Kidney (tissue), 14 donors: ENCODE results near the gene ZNF525. TPM values are rescaled to one million over a fixed set of nuclear protein-coding genes. Genes with fewer than 3 reads are reported as not detected.
"Not testable (repeated sequence)": the region's sequence is repeated elsewhere in the genome, so short reads cannot be mapped to it uniquely, and the experiment has no call there.

Experiments used
- DNase-seq, 5 donors: peaks; one replicate each; pipeline ENCODE4 v3.0.0-alpha.2; 2013 to 2020
- FAIRE-seq: peaks from 2 replicates; lab custom pipeline; 2012; peaks lifted over from hg19 to GRCh38; lab: Jason Lieb, UNC
- H3K27ac ChIP-seq, 2 donors: one replicate each; pipeline ENCODE4 v1.7.0; 2013; ENCODE audit warnings: low read depth in 2 of 2, low read length in 2 of 2, inconsistent platforms in 1 of 2
- H3K27me3 ChIP-seq: one replicate; pipeline ENCODE4 v1.7.1; 2013; ENCODE audit warnings: low read length, inconsistent platforms; ENCODE audit not compliant: control insufficient read depth, insufficient read depth
- H3K36me3 ChIP-seq, 3 donors: one replicate each; pipeline versions ENCODE4 v1.7.0 to v1.7.1; 2013; ENCODE audit warnings: low read length in 3 of 3, control low read depth in 1 of 3, inconsistent platforms in 1 of 3; ENCODE audit not compliant: insufficient read depth in 3 of 3, control insufficient read depth in 2 of 3
- H3K4me1 ChIP-seq, 3 donors: one replicate each; pipeline versions ENCODE4 v1.7.0 to v1.7.1; 2013; ENCODE audit warnings: low read length in 3 of 3, inconsistent platforms in 1 of 3, low read depth in 1 of 3; ENCODE audit not compliant: control insufficient read depth in 2 of 3, insufficient read depth in 2 of 3
- H3K4me3 ChIP-seq, 3 donors: one replicate each; pipeline versions ENCODE4 v1.7.0 to v1.8.1; 2013; ENCODE audit warnings: low read length in 3 of 3, control low read depth in 1 of 3, inconsistent platforms in 1 of 3
- H3K9ac ChIP-seq, 3 donors: one replicate each; pipeline versions ENCODE4 v1.7.0 to v1.7.1; 2013; ENCODE audit warnings: low read length in 3 of 3, control low read depth in 1 of 3, inconsistent platforms in 1 of 3
- H3K9me3 ChIP-seq, 3 donors: one replicate each; pipeline versions ENCODE4 v1.7.0 to v1.7.1; 2013; ENCODE audit warnings: low read length in 3 of 3, control low read depth in 1 of 3, inconsistent platforms in 1 of 3; ENCODE audit not compliant: control insufficient read depth in 2 of 3, insufficient read depth in 1 of 3
- intact Hi-C: fragments of 100-400 bp; cut with DNase I; formaldehyde crosslinking; loops from one replicate; pipeline ENCODE4 v1.11.1; 2022
- polyA plus RNA-seq: library from polyadenylated mRNA; stranded (reverse); fragments of 350-450 nt; fragmentation: Illumina TruSeq; extraction: RNeasy Lipid Tissue Mini Kit (QIAGEN cat#74804); gene quantifications from one replicate; pipeline ENCODE4 v1.2.3, GENCODE V29; 2014; ENCODE audit warnings: low read depth, low replicate concordance; ENCODE audit not compliant: insufficient read depth
- total RNA-seq: library from RNA; stranded (reverse); fragmentation: NEBNext Ultra II Directional; extraction: Animal tissue kit (Norgen Biotek cat#: 25700); gene quantifications from one replicate; pipeline ENCODE4 v1.2.1, GENCODE V29; 2021
- TF ChIP-seq, protein P1 (sequence below): IDR thresholded peaks from 3 replicates; pipeline ENCODE4 v1.5.1; 2012; ENCODE audit warnings: mild to moderate bottlenecking, moderate library complexity, borderline replicate concordance; ENCODE audit not compliant: insufficient read depth; ENCODE audit errors: extremely low read depth
- donor health status: control.
- donor health status: control.
- donor health status: control.
- donor health status: control.
- donor health status: control.
- donor health status: DM: yes; HTN: yes; CAD: no.
- donor health status: Normal renal cell carcinoma (clear cell type).

The ZNF525 gene
- total and polyA plus RNA-seq, 2 donors from 2014 or later = 3.9 to 17.2 TPM

GRCh38 chr19:53357821-53358581 is 7.5 kb upstream of the ZNF525 start:
- DNase-seq (no peak), FAIRE-seq (no peak)
- Histone ChIP-seq H3K4me3 (no peak overlapping the region), H3K9me3 (peaks cover 0 to 37% (median 25%) of the 10 kb centered on the region in 3 donors), H3K4me1 (no peaks in the 10 kb centered on the region), H3K36me3 (peaks cover 0 to 2% (median under 1%) of the 10 kb centered on the region in 3 donors), H3K9ac (no peak overlapping the region), H3K27ac (no peak overlapping the region), H3K27me3 (no peaks in the 10 kb centered on the region)
- TF ChIP-seq, protein P1, sequence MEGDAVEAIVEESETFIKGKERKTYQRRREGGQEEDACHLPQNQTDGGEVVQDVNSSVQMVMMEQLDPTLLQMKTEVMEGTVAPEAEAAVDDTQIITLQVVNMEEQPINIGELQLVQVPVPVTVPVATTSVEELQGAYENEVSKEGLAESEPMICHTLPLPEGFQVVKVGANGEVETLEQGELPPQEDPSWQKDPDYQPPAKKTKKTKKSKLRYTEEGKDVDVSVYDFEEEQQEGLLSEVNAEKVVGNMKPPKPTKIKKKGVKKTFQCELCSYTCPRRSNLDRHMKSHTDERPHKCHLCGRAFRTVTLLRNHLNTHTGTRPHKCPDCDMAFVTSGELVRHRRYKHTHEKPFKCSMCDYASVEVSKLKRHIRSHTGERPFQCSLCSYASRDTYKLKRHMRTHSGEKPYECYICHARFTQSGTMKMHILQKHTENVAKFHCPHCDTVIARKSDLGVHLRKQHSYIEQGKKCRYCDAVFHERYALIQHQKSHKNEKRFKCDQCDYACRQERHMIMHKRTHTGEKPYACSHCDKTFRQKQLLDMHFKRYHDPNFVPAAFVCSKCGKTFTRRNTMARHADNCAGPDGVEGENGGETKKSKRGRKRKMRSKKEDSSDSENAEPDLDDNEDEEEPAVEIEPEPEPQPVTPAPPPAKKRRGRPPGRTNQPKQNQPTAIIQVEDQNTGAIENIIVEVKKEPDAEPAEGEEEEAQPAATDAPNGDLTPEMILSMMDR = no peak
- intact Hi-C loops = no loop called here

DNA sequence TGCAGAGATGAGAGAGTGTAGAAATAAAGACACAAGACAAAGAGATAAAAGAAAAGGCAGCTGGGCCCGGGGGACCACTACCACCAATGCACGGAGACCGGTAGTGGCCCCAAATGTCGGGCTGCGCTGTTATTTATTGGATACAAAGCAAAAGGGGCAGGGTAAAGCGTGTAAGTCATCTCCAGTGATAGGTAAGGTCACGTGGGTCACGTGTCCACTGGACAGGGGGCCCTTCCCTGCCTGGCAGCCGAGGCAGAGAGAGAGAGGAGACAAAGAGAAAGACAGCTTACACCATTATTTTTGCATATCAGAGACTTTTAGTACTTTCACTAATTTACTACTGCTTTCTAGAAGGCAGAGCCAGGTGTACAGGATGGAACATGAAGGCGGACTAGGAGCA is 5.4 kb upstream of the ZNF525 start:
- FAIRE-seq, H3K27me3 ChIP-seq, intact Hi-C loops, H3K27ac ChIP-seq, DNase-seq, H3K4me1 ChIP-seq, H3K36me3 ChIP-seq, H3K9ac ChIP-seq, H3K4me3 ChIP-seq: not testable (repeated sequence)
- H3K9me3 ChIP-seq = peaks cover 0 to 20% (median 10%) of the 10 kb centered on the region in 3 donors

GRCh38 chr19:53365899-53366493 is 491 bp downstream of the ZNF525 start:
- Histone ChIP-seq H3K4me1 (peaks cover 0 to 3% (median 0%) of the 10 kb centered on the region in 3 donors), H3K36me3 (no peaks in the 10 kb centered on the region), H3K27me3 (no peaks in the 10 kb centered on the region), H3K9me3 (peaks cover 0 to 3% (median 0%) of the 10 kb centered on the region in 3 donors), H3K4me3 (peak overlapping the region; percentile 75 to 89 (median 84)), H3K27ac (peak overlapping the region; percentile 26 to 63), H3K9ac (peak overlapping the region; percentile 12 to 78 (median 70))
- FAIRE-seq (no peak), DNase-seq (peak in 1 of 5 donors; percentile 40)
- TF ChIP-seq, protein P1 = no peak
- intact Hi-C loops = no loop called here

- H3K9me3 ChIP-seq = no peaks in the 10 kb centered on the region
- intact Hi-C loops = no loop called here
- FAIRE-seq (no peak), DNase-seq (no peak)
- no peak overlapping the region for H3K4me3 ChIP-seq
- H3K27ac ChIP-seq = no peak overlapping the region
- H3K27me3 ChIP-seq = no peaks in the 10 kb centered on the region
- no peaks in the 10 kb centered on the region for H3K4me1 ChIP-seq
- H3K36me3 ChIP-seq = peaks cover 0 to 4% (median 0%) of the 10 kb centered on the region in 3 donors
- H3K9ac ChIP-seq = no peak overlapping the region
- TF ChIP-seq, protein P1 = no peak
These were observed 6.7 kb downstream of the ZNF525 start for GRCh38 chr19:53372196-53372595.
